ENCODE results near the gene IL19. TPM values are rescaled to one million over a fixed set of nuclear protein-coding genes. Genes with fewer than 3 reads are reported as not detected.

IL19 gene
- total RNA-seq, 4 donors from 2014 or later, result not detected

DNA sequence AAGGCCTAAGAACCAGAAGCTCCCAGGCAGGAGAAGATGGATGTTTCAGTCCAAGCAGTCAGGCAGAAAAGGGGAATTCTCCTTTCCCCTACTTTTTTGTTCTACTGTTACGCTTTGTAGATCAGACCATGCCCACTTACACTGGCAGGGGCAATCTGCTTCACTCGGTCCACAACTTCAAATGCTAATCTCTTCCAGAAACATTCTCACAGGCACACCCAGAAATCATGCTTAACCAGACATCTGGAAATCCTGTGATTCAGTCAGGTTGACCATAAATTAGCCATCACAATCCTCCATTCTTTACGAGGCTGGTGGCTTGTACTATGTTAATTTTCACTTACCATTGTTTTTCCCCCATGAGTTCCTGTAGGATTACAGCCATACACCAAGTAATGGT, 25.5 kb downstream of the IL19 start:
- no peaks in the 10 kb centered on the region for H3K27me3 ChIP-seq
- H3K36me3 ChIP-seq, result no peaks in the 10 kb centered on the region
- H3K27ac ChIP-seq, result no peak overlapping the region
- TF ChIP-seq, protein P1, sequence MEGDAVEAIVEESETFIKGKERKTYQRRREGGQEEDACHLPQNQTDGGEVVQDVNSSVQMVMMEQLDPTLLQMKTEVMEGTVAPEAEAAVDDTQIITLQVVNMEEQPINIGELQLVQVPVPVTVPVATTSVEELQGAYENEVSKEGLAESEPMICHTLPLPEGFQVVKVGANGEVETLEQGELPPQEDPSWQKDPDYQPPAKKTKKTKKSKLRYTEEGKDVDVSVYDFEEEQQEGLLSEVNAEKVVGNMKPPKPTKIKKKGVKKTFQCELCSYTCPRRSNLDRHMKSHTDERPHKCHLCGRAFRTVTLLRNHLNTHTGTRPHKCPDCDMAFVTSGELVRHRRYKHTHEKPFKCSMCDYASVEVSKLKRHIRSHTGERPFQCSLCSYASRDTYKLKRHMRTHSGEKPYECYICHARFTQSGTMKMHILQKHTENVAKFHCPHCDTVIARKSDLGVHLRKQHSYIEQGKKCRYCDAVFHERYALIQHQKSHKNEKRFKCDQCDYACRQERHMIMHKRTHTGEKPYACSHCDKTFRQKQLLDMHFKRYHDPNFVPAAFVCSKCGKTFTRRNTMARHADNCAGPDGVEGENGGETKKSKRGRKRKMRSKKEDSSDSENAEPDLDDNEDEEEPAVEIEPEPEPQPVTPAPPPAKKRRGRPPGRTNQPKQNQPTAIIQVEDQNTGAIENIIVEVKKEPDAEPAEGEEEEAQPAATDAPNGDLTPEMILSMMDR (IDR thresholded peaks at IDR 0.05), result no peak
- no peak for TF ChIP-seq POLR2A (IDR thresholded peaks at IDR 0.05)
- H3K4me3 ChIP-seq, result no peak overlapping the region
- peaks cover 0 to 6% (median 0%) of the 10 kb centered on the region in 4 donors for H3K4me1 ChIP-seq
- no peak for DNase-seq
- H3K9me3 ChIP-seq, result no peaks in the 10 kb centered on the region

DNA sequence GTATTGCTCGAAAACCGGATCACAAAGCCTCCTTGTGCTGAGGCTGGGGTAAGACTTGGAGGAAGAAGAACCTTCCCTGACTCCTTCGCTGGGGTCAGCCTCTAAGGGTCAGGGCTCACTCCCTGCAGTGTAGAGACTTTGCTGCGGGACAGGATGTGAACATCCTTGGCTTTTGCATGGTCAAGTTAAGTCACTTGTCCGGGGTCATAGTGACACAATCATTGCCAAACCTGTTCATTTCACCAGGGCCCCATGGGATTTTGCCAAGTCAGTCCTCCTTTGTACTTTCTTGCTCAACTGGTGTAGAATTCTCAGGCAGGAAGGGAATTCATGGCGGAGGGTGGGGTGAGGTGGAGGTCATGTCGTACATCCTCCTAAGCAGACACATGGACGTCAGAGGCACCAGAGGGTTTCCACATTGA, 26.4 kb downstream of the IL19 start:
- DNase-seq, result no peak
- no peak overlapping the region for H3K27ac ChIP-seq
- no peaks in the 10 kb centered on the region for H3K4me1 ChIP-seq
- H3K9me3 ChIP-seq, result no peaks in the 10 kb centered on the region
- H3K4me3 ChIP-seq, result no peak overlapping the region
- H3K27me3 ChIP-seq, result no peaks in the 10 kb centered on the region
- no peaks in the 10 kb centered on the region for H3K36me3 ChIP-seq
- TF ChIP-seq, protein P1 (IDR thresholded peaks at IDR 0.05), result no peak
- no peak for TF ChIP-seq POLR2A (IDR thresholded peaks at IDR 0.05)

DNA sequence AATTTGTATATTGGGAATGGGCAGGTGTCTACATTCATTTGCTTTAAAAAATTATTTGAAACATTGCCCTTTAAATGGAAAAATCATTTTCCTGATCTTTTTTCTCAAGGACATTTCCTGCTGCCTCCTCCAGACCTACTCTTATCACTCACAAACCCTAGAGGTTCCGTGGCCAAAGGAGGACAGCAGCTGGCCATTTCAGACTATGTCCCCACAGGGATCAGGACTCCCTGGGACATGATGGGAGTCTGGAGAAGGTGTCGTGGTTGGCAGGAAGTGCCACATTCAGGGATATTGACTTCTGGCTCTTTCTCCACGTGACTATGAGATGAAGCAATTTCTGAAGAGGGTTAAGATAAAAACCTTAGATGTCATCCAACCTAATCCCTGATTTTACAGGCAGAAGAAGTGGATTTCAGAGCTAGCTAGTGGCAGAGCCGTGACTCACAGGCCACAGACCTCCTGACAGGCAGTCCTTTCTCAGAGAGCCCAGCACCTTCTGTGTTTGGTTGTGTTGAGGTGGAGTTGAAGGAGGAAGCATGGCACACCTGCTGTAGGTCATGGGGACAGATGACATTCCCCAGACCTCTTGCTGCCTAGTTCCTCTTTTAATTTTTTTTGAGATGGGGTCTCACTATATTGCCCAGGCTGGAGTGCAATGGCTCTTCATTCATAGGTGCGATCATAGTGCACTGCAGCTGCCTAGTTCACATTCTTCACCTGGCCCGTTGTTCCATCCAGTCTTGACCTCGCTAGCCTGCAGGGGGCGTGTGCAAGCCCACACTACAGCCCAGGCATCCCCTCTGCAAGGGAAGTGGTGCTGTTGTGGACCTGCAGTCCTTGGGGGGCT, 27.2 kb downstream of the IL19 start:
- Histone ChIP-seq H3K9me3 (no peaks in the 10 kb centered on the region), H3K4me1 (peaks cover 0 to 3% (median 0%) of the 10 kb centered on the region in 4 donors), H3K27ac (no peak overlapping the region), H3K4me3 (no peak overlapping the region), H3K36me3 (no peaks in the 10 kb centered on the region), H3K27me3 (no peaks in the 10 kb centered on the region)
- TF ChIP-seq, protein P1 (IDR thresholded peaks at IDR 0.05), result peak in 5 of 6 experiments; percentile 15 to 51 (median 33)
- no peak for TF ChIP-seq POLR2A (IDR thresholded peaks at IDR 0.05)
- peak in 2 of 3 donors; percentile 58 to 67 for DNase-seq

DNA sequence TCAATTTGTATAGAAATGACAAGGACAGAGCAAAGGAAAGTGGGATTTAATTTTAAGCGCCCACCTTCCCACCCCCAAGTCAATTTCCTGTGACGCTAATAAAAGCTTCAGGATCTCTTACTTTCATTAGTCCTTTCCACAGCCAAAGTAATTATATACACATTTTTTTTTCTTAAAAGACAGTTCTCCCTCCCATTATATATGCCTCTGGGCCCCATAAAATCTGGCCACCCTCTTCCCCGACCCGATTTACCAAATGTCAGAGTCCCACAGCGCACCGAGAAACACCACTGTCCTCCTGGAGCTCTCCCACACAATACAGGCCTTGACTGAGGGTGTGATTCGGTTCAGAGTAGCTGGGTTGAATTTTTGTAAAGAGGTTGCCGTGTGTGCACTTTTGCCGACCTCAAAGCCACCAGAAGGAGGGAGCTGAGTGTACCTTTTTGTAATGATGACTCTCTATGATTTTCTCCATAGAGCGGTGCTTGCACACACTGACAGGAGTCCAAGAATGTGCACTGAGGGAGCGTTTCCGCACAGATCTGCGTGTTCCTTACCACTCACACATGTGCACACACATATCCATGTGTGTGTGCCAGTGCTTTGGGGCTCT, 27.9 kb downstream of the IL19 start:
- Histone ChIP-seq H3K36me3 (no peaks in the 10 kb centered on the region), H3K27ac (no peak overlapping the region)

DNA sequence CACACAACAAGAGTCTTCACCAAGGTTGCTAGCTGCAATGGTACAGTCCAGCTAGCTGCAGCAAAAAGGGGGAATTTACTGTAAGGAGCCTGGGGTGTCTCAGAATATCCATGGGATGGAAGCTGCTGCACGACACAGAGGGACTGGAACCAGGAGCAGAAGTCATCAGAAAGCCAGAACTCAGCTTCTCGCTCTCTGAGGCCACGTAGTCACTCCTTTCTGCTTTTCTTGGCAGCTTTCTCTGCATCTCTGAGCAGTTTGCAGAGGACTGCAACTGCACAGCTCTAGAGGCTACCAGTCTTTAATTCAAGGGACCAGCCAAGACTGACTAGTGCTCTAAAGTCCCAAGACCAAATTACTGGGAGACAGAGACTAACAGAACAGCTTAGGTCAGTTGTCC, 28.7 kb downstream of the IL19 start:
- no peaks in the 10 kb centered on the region for H3K27me3 ChIP-seq
- no peaks in the 10 kb centered on the region for H3K36me3 ChIP-seq
- peaks cover 0 to 7% (median 4%) of the 10 kb centered on the region in 4 donors for H3K4me1 ChIP-seq
- no peak for DNase-seq
- H3K4me3 ChIP-seq, result no peak overlapping the region
- no peak overlapping the region for H3K27ac ChIP-seq
- no peak for TF ChIP-seq POLR2A (IDR thresholded peaks at IDR 0.05)
- TF ChIP-seq, protein P1 (IDR thresholded peaks at IDR 0.05), result no peak
- H3K9me3 ChIP-seq, result no peaks in the 10 kb centered on the region

More for the DNA sequence above, 27.9 kb downstream of the IL19 start:
- DNase-seq, result no peak
- Histone ChIP-seq H3K9me3 (no peaks in the 10 kb centered on the region), H3K4me3 (no peak overlapping the region), H3K27me3 (no peaks in the 10 kb centered on the region), H3K4me1 (peaks cover 0 to 7% (median under 1%) of the 10 kb centered on the region in 4 donors)
- TF ChIP-seq, protein P1 (IDR thresholded peaks at IDR 0.05), result no peak
- TF ChIP-seq POLR2A (IDR thresholded peaks at IDR 0.05), result no peak

Measured in Peyer's patch (tissue), 4 donors.